Medulla oblongata (tissue), 1 donor: Measurements from ENCODE around the gene CREB3L2.
A peak's percentile ranks its signal among the peaks of the same experiment; 100 is the strongest.

ENCODE experiments used
- DNase-seq: peaks from one replicate; pipeline ENCODE4 v3.0.0-alpha.2; 2015; ENCODE audit errors: extremely low spot score

CREB3L2 gene

DNA sequence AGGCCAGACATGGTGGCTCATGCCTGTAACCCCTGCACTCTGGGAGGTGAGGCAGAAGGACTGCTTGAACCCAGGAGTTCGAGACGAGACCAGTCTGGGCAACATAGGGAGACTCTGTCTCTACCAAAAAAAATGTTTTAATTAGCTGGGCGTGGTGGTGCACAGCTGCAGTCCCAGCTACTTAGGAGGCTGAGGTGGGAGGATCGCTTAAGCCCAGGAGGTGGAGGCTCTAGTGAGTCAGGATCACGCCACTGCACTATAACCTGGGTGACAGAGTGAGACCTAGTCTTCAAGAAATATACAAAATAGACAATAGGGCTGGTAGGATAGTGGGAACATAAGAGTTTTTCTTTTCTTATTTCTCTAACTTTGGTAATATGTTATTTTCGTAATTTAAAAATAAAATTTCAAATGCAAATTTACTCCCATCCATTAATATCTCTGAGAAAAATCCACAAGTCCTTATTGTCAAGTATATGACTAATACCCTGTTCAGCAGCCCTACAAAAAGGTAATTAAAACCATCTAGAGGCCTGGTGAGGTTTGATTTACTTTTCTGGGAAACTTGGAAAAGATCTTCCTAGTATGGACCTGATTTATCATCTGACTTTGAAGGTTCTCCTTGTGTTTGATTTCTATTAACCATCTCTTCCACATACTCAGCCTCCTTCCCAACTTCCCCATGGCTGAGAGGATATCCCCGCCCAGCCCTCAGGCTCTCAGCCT, 50.0 kb downstream of the CREB3L2 start:
- DNase-seq = no peak

DNA sequence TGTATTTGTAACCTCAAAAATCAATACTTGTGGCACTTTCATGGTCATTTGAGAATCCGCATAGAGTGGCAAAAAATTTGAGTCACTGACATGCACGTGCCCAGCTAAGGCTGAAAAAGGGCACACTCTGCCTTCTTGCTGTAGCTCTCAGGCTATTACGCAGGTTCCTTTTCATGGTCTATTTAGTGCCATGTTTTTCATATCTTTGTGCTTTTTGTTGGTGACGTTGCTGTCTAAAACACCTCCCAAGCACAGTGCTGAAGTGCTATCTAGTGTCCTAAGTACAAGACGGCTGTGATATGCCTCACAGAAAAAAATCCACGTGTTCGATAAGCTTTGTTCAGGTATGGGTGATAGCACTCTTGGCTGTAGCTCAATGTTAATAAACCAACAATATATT, 50.9 kb downstream of the CREB3L2 start:
- no peak for DNase-seq

DNA sequence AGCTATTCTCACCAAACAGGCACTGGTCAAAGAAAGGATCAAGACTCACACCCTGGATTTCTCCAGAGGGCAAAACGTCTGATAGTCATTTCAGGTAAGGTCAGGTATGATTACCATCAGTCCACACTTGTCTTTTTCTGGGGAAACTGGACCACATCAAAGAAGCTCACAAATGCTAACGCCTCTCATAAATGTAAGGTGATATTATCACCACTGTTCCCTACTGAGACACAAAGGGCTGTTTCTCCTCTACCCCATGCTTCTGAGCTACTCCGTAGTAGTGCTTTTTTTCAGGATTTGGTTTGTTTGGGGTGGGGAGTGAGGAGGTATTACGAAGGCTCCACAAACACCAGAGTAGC, 51.6 kb downstream of the CREB3L2 start:
- no peak for DNase-seq

DNA sequence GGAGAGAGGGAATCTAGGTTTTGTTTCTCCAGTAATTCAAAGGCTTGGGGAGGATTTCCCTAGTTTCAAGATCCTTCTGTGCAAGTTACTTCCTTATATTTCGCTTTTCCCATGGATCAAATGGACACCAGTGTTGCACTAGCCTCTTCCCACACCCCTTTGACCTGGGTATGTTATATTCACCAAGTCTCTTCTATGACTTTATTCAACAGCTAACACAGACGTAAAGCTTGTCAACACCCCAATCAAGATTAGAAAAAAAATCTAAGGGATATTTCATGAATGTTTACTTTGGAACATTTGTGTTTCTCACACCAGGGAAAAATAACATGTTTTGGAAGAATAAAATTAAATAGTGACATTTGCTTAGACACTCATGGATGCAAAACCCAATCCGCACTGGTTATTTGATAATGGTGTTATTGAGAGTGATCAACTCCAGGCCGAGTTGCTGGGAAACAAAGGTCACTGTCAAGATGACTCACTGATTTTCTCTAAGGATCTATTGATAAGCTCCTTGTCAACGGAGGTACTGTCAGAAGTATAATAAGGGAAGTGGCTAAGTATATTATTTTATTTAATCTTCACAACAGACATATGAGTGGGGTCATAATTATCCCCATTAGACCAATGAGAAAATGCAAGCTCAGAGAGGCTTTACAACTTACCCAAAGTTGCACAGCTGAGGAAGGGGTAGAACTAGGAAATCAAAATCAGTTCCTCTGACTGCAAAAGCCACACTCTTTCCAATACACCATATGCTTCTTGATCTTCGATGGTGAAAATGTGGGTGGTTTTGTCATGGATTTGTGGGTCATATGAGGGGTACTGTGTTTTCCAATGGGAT, 52.2 kb downstream of the CREB3L2 start:
- no peak for DNase-seq

DNA sequence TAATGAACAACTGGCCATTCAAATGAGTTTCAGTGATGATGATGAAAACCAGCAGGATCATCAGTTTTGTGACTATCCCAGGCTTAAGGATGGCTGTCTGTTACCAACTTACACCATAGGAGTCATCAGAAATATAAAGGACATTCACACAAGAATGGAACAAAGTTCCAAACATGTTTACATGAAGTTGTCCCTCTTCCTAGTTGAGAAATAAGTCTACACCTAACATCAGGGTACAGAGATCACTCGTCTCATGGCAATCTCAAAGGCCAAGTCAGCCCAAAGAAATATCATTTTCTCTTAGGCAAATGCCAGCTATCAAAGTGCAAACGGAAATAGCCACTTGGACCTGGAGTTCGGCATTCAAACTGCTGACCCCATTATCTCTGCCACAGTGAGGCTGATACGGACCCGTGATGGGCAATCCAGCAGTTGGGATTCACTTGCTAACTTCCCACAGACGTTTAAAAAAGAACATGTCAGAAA, 53.0 kb downstream of the CREB3L2 start:
- DNase-seq = no peak

DNA sequence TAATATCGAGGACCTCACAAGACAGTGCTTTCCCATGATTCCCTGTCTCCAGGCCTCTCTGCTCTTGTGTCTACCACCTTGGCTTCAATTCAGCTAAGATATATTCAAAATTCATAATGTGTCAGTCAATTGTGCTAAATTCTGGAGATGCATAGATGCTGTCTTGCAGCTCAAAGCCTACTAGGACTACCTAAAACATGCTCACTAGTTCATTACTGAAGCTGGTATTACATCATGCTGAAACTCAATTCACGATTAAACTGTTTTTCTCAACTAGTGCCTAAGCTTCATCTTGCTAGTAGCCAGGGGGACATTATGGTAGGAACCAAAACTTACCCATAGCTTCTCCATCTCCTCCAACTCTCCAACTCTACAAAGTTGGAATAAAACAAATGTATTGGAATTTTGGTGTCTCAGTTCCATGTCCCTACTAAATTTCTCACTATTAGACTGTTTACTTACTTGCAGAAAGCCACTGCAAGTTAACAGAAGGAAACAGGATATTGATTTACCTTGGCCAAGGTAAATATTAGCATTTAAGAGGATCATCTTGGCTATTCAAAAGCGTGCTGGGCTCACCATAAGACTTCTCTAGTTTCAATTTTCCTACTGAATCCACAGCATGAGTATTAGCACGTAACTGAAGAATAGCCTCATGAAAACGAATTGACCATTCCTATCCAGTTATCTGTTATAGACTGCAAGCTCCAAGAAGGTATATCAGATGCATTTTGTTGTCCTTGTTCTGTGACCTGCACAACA, 53.6 kb downstream of the CREB3L2 start:
- no peak for DNase-seq

DNA sequence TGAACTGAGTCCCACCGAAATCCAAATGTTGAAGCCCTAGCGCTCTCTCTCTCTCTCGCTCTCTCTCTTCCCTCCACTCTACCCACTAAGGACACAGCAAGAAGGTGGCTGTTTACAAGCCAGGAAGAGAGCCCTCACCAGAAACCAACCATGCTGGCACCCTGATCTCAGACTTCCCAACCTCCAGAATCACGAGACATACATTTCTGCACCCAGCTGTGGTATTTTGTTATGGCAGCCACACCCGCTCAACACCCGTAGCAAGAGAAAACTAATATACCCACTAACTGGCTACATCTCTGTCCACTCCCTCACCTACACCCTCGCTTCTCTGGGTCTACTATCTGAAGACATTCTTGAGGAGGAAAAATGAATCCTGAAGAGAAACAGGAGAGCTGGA, 54.8 kb downstream of the CREB3L2 start:
- DNase-seq = no peak

DNA sequence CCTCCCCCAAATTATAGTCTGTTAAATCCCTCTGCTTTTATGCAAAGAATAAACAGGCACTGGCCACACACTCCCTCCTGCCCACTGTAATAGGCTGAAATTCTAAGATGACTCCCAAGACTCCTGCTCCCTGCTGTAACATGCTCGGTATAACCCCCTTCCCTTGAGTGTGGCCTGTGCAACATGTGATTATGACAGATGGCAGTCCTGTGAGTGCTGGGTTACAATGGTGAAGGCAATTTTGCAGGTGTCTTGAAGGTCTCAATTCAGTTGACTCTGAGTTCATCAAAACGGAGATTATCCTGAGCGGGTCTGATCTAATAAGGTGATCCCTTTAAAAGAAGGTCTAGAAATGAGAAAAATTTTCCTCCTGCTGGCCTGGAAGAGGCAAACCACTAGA, 55.9 kb downstream of the CREB3L2 start:
- DNase-seq = no peak

DNA sequence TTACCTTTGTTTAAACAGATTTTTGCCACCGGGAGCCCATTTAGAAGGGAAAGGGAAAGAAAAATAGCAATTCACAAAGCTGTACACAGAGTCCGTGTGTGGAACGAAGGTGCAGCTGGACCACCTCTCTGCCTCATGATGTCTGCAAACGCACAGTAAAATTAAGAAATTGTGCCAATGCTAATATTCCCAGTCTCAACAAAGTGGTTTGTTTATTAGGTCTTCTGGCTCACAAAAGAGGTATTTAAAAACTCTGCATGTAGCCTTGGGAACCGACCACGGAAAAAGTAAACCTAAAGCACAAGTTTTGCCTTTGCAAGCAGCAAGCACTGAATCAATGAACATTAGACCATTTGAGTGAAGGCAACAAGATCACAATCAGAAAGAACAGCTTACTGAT, 57.7 kb downstream of the CREB3L2 start:
- no peak for DNase-seq

DNA sequence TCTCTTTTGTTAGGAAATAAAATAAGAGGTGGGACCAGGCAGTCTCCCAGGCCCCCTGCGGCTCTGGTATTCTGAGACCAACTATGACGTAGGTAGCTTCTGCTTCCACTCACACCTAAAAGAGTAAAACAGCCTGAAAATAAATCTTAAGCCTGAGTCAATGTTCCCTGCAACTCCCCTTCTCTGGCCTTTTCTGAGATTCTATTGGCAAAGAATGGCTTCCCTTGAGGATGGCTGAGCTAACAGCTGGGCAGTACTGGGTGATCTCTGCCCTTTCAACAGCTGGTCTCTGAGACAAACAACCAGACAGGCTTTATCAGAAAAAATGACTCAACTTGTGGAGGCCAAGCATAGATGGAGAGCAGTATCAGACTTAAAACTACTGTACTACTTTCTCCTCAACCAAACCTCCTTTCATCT, 58.7 kb downstream of the CREB3L2 start:
- no peak for DNase-seq

DNA sequence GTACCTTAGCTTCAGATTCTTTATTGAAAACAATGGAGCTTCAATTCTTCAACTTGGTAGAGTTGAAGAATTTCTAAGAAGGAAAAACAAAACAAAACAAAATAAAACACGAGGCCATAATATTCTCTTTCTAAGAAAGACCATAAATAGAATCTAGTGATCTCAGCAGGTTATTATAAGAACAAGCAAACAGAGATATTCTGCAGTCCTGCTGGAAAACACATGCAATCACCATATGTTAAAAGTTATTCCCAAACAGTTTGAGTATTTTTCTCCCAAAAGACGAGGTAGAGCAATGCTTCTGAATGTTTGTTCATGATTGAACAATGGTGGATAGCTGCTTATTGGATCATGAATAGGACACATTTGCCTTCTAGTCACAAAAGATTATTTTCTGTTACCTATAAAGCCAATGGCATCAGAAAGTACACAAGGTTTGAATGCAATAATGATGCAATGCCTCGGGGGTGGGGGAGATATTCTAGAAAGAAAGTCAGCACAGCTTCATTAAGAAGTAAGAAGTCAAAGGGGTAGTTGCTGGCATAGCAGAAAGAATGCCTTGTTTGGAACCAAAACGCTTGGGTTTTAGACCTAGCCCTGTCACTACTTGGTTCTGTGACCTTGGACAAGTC, 59.3 kb downstream of the CREB3L2 start:
- no peak for DNase-seq

DNA sequence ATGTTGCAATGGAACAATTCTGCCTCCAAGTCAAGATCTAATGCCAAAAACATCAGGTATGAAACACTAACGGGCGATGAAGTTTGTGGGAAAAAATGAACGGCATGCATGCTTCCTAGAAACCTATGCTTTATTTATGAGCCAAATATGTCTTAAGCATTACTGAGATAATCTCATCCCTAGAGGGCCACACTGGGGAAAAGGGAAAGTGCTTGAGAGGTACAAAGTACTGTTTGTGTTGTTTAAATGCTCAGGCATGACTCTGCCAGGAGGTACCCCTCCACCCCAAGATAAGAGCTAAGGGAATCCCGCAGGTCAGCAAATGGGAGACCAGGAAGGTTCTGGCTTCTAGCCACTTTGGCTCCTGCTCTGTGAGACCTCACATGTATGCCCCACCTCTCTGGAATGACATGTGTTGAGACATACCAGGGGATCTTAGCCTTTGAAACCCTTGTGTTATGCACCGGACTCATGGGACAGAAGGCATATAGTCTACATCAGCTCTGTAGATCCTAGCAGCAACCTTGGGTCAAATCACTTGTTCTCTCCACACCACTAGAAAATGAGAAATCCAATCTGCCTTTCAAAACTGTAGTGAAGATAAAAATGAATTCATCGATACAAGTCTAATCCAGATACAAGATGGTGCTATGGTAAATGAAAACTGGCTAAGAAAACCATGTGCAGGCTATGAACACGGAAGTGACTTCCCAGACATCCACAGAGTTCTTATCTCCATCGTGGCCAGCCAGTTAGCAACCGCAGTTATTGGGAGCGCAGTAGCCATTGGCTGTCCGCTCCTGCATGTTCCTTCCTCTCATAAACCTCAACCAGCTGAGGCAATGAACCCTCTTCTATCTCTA, 61.0 kb downstream of the CREB3L2 start:
- no peak for DNase-seq

DNA sequence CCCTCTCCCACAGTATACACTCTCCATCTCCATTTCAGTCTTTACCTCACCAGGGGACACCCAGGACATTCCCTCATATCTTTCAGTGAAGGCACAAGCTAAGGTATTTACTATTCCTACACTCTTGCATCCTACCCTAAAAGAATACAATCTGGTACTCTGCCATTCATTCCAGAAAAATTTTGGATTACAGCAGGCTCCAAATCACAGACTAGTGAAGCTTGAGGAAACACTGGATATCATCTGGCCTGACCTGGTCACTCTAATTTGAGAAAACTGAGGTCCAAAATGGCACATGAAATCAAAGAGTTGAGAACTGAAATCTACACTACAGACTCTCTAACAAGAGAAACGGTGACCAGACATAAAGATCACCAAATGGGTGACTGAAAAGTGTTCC, 61.7 kb downstream of the CREB3L2 start:
- DNase-seq = no peak

DNA sequence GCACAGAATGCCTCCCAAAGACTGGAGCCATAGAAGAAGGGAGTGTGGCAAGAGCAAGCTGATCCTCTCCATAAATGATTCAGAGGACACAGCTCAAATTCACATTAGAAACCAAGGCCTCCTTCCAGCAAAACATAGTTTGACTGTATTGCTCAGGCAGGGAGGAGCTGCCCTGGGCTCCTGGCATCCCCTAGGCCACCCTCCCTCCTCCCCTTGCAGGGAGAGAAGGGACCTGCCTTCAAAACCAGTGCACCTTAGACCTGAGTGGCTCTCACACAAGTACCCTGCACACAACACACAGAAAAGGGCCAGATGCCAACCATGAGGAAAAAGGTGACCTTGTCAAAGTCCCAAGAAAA, 64.7 kb downstream of the CREB3L2 start:
- DNase-seq = no peak

DNA sequence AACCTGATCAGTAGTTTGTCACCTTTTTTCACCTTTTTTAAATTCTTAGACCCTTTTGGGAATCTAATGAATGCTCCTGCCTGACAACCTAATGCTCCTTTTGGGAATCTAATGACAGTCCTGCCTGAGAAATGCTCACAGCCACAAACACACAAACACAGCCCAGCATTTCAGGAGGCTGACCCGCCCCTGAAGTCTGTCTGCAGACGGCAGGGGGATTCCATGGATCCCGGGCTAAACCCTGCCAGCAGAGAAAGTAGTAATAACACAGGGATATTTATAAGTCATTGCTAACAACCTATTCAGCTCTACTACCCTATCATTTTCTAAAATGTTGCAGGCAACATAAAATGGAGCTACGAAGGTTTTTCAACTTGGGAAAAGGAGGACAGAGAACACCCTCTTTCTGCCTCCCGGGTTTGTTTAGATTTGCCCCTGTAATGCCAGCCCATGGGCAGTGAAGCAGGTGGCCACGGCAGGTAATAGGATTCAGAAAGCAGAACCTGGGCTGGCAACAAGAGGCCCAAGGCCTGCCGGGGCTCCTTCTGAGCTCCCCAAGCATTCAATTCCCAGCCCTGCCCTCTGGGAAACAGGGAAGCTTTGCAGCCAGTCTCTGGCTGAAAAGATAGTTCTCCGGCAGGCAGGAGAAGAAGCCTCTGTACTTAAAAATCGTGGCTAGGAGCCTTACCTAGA, 65.2 kb downstream of the CREB3L2 start:
- no peak for DNase-seq

DNA sequence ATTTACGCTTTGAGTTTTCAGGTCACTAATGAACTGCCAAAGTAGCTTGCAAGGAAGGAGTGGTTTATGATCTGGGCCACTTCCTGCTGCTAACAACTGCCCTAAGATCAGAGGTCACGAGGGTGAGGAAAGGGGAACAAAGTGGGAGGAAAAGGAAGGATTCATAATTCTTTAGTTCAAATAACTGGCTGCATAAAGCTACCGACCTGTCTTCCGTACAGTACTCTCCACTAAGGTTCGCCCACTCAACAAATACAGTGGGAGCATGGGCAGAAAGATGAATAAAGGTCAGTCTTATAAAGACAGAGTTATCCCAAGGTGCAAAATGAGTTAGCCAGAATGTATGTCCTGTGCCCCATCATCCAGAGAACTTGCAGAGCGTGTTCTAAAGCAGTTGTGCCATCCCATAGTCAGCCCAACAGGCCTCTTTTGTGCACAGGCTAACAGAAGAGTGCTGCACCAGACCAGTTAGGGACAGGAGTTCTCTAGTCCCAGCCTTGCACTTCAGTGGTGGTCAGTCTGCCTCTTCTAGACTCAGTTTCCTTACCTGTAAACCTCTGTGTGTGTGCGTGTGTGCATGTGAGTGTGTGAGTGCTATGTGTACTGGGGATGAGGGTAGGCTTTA, 65.9 kb downstream of the CREB3L2 start:
- peak; percentile 71 for DNase-seq

DNA sequence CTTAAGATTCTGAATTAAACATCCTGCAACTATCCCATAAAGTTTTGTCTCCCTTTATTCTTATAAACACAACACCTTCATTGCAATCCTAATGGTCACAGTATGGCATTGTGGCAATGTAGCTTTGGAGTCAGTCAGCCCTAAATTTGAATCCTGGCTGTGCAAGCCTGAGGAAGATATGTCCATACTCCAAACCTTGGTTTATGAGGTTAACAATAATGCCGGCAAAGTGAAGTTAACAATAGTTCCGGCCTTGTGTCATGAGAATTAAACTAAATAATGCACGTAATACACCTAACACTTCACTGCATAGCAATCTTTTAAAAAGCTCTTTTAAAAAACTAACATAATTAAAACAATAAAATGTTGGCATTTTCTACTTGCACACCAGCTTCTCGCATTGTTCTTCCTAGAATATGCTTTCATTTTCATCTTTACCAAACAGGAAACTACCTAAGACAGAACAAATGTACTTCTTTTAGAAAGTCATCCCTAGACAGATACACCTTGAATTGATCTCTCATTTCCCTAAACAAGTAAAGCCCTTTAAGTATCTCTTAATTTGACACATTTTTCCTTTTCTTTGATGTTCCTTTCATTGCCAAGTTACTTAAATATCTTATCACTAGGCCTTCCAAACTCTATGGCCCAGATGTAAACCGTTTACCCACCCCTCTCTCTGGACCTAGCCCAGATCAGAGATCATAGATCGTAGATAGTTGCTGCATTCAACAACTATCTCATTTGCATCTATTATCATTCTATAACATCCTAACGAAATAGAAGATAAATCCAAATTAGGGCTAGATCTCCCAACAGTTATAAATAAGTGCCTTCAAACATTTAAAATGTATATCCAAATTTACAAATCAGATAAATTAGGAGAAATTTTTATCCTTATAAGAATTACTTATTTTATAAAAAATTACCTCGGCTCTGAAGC, 66.7 kb downstream of the CREB3L2 start:
- DNase-seq = no peak

DNA sequence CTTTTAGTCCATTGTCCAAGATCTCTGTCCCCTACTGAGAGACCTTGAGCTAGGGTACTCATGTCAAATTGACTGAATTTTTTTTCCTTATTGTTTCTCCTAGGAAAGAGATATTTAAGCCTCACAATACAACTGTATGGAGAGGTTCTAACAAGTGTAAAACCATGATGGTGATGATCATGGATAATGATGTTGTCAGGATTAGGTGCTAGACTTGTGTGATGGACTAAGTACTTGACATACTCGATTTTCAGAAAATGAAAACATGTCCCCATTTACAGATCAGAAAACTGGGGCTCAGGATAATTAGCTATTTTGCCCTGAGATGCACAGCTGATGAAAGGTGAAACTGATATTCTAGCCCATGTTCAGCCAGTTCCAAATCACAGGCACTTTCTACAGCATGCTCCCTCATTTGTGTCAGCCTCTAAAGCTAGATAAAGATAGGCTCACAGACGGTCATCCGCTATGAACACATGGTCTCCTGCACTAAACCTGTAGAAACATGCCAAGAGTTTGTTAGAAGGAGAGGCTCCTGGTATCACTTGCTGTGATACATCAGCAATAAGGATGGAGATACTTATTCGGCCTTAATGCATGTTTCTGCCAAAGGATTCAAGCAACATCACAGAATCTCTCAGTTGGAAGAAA, 67.6 kb downstream of the CREB3L2 start:
- no peak for DNase-seq
